ACC112 (cell line): ENCODE measurements around the gene STK16.
"Not testable (repeated sequence)": the region's sequence is repeated elsewhere in the genome, so short reads cannot be mapped to it uniquely, and the experiment has no call there.

Experiments
- H2AFZ ChIP-seq: fragments of 200-600 bp; sonication (generic); one replicate; pipeline ENCODE4 v1.6.0; 2017; ENCODE audit warnings: antibody characterized with exemption, low read length; ENCODE audit not compliant: unreplicated experiment
- H3K27ac ChIP-seq: fragments of 200-600 bp; sonication (generic); 2 replicates; pipeline ENCODE4 v1.5.1; 2014; ENCODE audit warnings: low read depth, mild to moderate bottlenecking, antibody characterized with exemption, low read length, moderate library complexity
- H3K27me3 ChIP-seq: fragments of 200-600 bp; sonication (generic); 2 replicates; pipeline ENCODE4 v1.6.1; 2014; ENCODE audit warnings: mild to moderate bottlenecking, antibody characterized with exemption, low read length, moderate library complexity, mixed read lengths; ENCODE audit not compliant: insufficient read depth
- H3K36me3 ChIP-seq: fragments of 200-600 bp; sonication (generic); 2 replicates; pipeline ENCODE4 v1.6.1; 2016; ENCODE audit warnings: mild to moderate bottlenecking, antibody characterized with exemption, low read length, moderate library complexity, mixed read lengths; ENCODE audit not compliant: insufficient read depth
- H3K4me1 ChIP-seq: fragments of 200-600 bp; sonication (generic); one replicate; pipeline ENCODE4 v1.6.1; 2016; ENCODE audit warnings: low read length, mixed read lengths; ENCODE audit not compliant: insufficient read depth, unreplicated experiment, control insufficient read depth
- H3K4me3 ChIP-seq: fragments of 200-600 bp; sonication (generic); 2 replicates; pipeline ENCODE4 v1.5.1; 2014; ENCODE audit warnings: mild to moderate bottlenecking, low read depth, low read length
- H3K79me2 ChIP-seq: fragments of 200-600 bp; sonication (generic); one replicate; pipeline ENCODE4 v1.6.0; 2016; ENCODE audit warnings: low read length; ENCODE audit not compliant: control insufficient read depth, unreplicated experiment, insufficient read depth

The STK16 gene

DNA sequence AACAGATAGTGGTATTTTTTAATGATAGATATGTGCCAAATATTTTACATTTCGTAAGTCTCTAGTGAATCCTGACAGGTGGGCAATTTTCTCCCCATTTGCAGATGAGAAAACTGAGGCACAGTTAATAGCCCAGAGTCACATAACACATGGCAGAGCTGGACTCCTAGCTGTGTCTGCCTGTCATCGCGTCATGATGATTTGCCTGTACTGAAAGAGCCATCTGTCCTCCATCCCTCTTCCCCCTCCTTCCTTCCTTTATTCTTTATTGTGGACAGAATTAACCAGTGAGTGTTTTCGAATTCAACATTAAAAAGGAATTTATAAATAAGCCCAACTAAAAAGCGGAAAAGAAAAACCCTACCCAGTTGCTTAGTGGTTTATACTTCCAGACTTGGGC lies 37.1 kb downstream of the STK16 start:
- H2AFZ ChIP-seq, result no peak overlapping the region
- no peak overlapping the region for H3K27ac ChIP-seq
- H3K4me3 ChIP-seq, result no peak overlapping the region
- H3K27me3 ChIP-seq, result no peaks in the 10 kb centered on the region
- H3K4me1 ChIP-seq, result peaks cover 32% of the 10 kb centered on the region
- H3K36me3 ChIP-seq, result no peaks in the 10 kb centered on the region
- H3K79me2 ChIP-seq, result no peaks in the 10 kb centered on the region

DNA sequence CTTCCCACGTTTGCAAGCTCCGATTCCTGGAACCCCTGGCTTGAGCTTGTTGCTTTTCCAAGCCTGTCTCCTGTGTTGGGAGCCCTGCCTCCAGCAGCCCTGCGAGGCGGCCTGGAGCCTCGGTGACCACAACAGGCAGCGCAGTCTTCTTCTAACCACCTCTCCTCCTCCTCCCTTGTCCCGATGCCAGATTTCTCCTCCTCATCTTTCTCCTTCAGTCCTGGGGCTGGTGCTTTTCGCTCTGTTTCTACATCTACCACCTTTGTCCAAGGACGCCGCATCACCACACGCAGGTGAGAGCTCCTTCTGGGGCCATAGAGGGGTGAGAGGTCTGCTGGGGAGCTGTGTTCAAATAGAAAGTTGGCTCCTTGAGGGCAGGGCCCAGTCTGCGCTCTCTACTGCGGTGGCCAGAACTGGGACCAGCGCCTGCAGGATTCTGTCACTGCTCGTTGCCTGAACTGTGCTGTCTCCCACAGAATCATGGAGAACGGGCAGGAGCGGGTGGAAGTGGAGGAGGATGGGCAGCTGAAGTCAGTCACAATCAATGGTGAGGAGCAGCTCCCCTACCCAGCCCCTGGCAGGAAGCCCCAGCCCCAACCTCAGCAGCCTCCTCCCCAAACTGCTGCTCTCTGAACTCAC lies 37.8 kb downstream of the STK16 start:
- Histone ChIP-seq H3K27me3 (no peaks in the 10 kb centered on the region), H3K27ac (no peak overlapping the region), H3K4me3 (no peak overlapping the region), H3K4me1 (peaks cover 25% of the 10 kb centered on the region), H2AFZ (no peak overlapping the region), H3K79me2 (no peaks in the 10 kb centered on the region), H3K36me3 (no peaks in the 10 kb centered on the region)

- Histone ChIP-seq H3K27ac (no peak overlapping the region), H3K27me3 (no peaks in the 10 kb centered on the region), H3K79me2 (no peaks in the 10 kb centered on the region), H3K36me3 (no peaks in the 10 kb centered on the region), H3K4me3 (no peak overlapping the region), H2AFZ (no peak overlapping the region), H3K4me1 (peaks cover 23% of the 10 kb centered on the region)
Measured at GRCh38 chr2:219284501-219285372, 39.5 kb downstream of the STK16 start.

DNA sequence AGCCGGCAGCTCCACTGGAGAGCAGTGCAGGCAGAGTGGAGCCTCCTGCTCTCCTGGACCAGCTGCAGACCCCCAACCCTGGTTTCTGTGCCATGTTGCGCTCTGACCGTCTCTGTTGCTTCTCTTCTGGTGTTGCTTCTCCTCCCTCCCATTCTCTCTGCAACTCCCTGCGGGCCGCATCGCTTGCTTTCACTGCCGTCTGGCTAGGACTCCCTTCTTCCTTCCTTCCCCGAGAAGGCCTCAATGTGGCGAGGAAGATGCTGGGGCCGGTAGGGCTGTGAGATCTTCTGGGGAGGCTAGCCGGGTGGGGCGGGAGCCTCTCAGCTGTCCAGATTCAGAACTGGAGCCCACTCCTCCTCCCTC lies 40.1 kb downstream of the STK16 start:
- H3K4me1 ChIP-seq, result peaks cover 24% of the 10 kb centered on the region

DNA sequence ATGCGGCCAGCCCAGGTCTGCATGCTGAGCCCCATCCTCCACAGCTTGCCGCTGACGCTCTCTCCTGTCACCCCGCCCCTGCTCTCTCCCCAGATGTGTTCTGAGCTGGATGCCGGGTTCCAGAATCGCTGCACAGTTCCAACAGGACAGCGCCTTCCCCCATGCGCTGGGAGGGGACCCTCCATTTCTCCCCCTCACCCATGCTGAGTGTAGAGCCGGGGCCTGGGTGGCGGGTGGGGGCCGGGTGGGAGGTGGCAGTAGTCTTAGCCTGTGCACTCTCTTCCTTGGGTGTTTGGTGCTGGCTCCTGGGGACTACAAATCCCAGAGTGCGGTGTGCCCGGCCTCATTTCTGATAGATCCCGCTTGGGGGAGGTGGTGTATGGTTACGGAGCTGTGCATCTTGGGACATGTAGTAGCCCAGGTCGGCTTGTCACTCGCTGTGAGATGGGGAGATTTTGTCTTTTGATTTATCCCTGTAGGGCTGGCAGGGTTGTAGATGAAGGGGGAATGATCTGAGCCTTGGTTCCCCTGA lies 40.7 kb downstream of the STK16 start:
- no peak overlapping the region for H3K27ac ChIP-seq
- no peaks in the 10 kb centered on the region for H3K79me2 ChIP-seq
- H3K4me1 ChIP-seq, result peaks cover 20% of the 10 kb centered on the region
- no peaks in the 10 kb centered on the region for H3K27me3 ChIP-seq
- no peak overlapping the region for H2AFZ ChIP-seq
- no peak overlapping the region for H3K4me3 ChIP-seq
- H3K36me3 ChIP-seq, result no peaks in the 10 kb centered on the region

More for the DNA sequence above, 40.1 kb downstream of the STK16 start:
- no peaks in the 10 kb centered on the region for H3K79me2 ChIP-seq
- H3K27ac ChIP-seq, result no peak overlapping the region
- H3K4me3 ChIP-seq, result no peak overlapping the region
- no peak overlapping the region for H2AFZ ChIP-seq
- H3K36me3 ChIP-seq, result no peaks in the 10 kb centered on the region
- H3K27me3 ChIP-seq, result no peaks in the 10 kb centered on the region

DNA sequence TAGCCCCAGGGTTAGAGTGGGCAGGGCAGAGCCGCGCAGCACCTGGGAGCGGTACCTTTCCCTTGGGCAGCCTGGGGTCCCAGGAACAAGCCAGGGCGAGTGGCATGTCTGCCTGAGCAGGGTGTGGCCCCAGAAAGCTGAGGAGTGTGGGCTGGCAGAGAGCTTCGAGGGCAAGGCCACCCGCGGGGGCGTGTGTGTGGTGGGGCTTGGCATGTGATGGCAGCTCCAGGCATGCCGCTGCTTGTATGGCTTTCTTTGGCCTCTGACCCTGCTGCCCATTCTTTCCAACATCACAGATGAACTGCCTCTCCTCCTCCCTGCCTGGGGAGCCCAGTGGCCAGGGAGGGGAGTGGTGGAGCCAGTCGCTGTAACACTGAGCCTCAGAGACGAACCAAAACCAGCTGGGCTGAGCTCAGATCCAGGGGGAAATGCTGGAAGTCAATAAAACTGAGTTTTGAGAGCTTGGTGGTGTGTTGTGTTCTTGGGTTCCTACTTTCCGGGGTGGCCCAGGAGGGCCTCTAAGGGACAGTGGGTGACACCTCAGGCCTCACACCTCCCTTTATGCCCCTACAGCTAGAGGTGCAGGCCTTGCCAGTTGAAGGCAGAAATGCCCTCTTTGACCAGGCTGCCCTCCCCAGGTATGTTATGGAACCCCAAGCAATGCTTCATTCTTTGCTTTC lies 41.3 kb downstream of the STK16 start:
- no peaks in the 10 kb centered on the region for H3K36me3 ChIP-seq
- peaks cover 20% of the 10 kb centered on the region for H3K4me1 ChIP-seq
- no peak overlapping the region for H3K27ac ChIP-seq
- no peak overlapping the region for H3K4me3 ChIP-seq
- H3K79me2 ChIP-seq, result no peaks in the 10 kb centered on the region
- H3K27me3 ChIP-seq, result no peaks in the 10 kb centered on the region
- H2AFZ ChIP-seq, result no peak overlapping the region

- not testable (repeated sequence) for H3K79me2 ChIP-seq, H3K4me3 ChIP-seq, H2AFZ ChIP-seq, H3K27me3 ChIP-seq, H3K27ac ChIP-seq, H3K36me3 ChIP-seq
- H3K4me1 ChIP-seq, result peaks cover 20% of the 10 kb centered on the region
Measured at GRCh38 chr2:219287116-219287440, 41.8 kb downstream of the STK16 start.

GRCh38 chr2:219287580-219288265 lies 42.4 kb downstream of the STK16 start:
- Histone ChIP-seq H3K27ac (no peak overlapping the region), H2AFZ (no peak overlapping the region), H3K4me3 (no peak overlapping the region), H3K36me3 (no peaks in the 10 kb centered on the region), H3K27me3 (no peaks in the 10 kb centered on the region), H3K4me1 (peaks cover 20% of the 10 kb centered on the region), H3K79me2 (no peaks in the 10 kb centered on the region)

DNA sequence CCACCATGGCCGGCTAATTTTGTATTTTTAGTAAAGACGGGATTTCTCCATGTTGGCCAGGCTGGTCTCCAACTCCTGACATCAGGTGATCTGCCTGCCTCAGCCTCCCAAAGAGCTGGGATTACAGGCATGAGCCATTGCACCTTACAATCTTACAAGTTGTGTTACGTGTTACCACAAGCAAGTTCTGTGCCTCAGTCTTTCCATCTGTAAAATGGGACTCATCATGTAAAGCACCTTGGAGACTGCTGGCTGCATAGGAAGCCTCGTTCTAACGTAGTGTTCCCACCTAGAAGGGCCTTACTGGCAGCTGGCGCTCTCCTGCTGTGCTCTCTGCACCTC lies 43.9 kb downstream of the STK16 start:
- H2AFZ ChIP-seq, result no peak overlapping the region
- no peaks in the 10 kb centered on the region for H3K36me3 ChIP-seq
- no peak overlapping the region for H3K4me3 ChIP-seq
- H3K27ac ChIP-seq, result peak overlapping the region; percentile 55; the same call in 1 of the 2 replicates
- no peaks in the 10 kb centered on the region for H3K79me2 ChIP-seq
- H3K4me1 ChIP-seq, result peaks cover 20% of the 10 kb centered on the region
- H3K27me3 ChIP-seq, result no peaks in the 10 kb centered on the region

DNA sequence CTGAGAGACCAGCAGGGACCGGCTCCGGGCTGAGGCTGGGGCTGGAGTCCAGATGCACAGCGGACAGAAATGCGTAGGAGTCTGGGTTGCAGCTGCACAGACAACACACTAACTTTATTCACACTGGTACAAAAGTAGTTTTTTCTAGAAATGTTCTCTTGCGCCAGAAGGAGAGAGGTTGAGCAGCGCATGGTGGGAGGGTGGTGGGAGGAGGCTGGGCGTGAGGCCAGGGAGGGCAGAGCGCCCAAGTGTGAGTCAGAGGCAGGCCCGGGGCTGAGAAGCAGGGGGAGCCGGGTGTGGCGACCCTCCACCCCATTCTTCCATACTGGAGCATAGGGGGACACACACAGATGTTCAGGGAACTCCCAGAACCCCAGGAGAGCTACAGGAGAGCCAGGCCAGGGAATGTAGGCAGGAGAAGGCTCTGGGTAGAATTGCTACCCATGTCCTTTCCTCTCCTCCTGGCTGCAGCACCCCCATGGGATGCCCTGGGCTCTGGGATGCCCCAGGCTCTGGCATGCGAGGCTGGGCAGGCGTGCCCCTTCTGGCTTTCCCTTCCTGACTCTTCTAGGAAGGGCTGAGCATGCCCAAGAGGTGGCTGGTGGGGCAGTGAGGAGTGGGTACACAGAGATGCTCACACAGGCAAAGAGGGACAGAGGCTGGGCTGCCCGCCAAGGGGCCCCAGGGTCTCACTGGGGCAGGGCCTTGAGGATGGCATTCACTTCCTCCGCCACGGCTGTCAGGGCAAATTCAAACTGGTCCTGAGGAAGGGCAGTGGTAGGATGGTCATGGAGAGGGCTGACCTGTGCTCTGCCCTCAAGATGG lies 44.5 kb downstream of the STK16 start:
- H2AFZ ChIP-seq, result no peak overlapping the region
- peaks cover 20% of the 10 kb centered on the region for H3K4me1 ChIP-seq
- no peaks in the 10 kb centered on the region for H3K27me3 ChIP-seq
- H3K27ac ChIP-seq, result peak overlapping the region; percentile 55; the same call in 1 of the 2 replicates
- H3K4me3 ChIP-seq, result no peak overlapping the region
- H3K79me2 ChIP-seq, result no peaks in the 10 kb centered on the region
- no peaks in the 10 kb centered on the region for H3K36me3 ChIP-seq
